Measurements from ENCODE around the gene GBP4.
"Not testable (repeated sequence)": the region's sequence is repeated elsewhere in the genome, so short reads cannot be mapped to it uniquely, and the experiment has no call there.

Gene GBP4, protein sequence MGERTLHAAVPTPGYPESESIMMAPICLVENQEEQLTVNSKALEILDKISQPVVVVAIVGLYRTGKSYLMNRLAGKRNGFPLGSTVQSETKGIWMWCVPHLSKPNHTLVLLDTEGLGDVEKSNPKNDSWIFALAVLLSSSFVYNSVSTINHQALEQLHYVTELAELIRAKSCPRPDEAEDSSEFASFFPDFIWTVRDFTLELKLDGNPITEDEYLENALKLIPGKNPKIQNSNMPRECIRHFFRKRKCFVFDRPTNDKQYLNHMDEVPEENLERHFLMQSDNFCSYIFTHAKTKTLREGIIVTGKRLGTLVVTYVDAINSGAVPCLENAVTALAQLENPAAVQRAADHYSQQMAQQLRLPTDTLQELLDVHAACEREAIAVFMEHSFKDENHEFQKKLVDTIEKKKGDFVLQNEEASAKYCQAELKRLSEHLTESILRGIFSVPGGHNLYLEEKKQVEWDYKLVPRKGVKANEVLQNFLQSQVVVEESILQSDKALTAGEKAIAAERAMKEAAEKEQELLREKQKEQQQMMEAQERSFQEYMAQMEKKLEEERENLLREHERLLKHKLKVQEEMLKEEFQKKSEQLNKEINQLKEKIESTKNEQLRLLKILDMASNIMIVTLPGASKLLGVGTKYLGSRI

DNA sequence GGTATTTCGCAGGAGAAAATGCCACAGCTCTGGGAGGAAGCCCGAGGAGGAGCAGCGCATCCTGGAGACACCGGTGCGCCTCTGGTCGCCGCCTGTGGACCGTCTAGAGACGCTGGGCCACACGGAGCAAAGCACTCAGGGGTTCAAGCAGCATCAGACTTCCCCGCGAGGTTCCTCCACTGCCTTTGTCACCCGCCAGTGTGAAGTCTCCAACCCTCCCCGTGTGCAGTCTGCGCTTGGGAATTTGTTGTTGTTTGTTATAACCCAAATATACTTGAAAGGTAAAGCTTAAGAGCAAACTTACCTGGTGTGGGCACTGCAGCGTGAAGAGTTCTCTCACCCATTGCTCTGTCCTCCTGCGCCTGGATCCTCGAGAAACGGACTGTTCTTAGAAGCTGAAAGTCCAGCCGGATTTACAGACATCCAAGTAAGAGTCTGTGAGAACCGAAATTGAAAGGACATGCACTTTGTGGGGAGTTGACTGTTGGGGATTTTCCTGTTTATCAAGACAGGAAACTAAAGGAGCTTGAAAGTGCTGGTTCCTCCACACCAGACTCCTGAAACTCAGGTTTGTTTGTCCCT is at the start of gene GBP4:
Gene GBP4, minus strand, starts transcription at position 452 of the 582 bp plus-strand sequence. Its CDS starts 108 bp downstream, at position 344.
- no peak for DNase-seq (ENCODE audit: low read depth, low spot score)

DNA sequence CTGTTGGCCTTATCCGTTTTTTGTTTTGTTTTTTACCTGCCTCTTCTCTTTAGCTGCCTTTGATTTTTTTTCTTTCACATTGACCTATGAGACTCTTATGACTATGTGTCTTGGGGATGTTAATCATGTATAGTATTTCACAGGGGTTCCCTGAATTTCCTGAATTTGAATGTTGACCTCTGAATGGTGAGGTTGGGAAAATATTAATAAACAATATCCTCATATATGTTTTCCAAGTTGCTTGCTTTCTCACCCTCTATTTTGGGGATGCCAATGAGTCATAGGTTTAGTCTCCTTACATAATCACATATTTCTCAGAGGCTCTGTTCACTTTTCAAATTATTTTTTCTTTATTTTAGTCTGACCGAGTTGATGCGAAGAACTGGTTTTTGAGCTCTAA is 44.3 kb upstream of the GBP4 start:
- no peak for DNase-seq (ENCODE audit: low read depth, low spot score)

DNA sequence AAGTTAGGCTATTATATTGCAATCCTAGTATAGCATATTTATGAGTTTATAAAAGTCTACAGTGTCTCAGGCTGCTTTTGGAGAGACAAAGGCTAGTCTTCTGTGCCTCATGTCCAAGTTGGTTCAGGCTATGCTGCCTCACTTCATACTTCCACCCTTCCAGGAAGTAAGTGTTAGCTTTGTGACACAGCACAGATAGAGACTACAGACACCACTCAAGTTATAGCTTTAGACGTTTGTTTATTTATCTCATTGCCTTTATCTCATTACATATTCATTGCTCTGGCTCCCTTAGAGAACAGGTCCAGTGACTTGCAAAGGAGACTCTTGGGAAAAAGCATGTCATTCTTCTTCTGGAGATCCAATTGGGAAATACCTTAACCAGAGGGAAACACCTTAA is 22.6 kb upstream of the GBP4 start:
- DNase-seq (ENCODE audit: low read depth, low spot score): no peak

DNA sequence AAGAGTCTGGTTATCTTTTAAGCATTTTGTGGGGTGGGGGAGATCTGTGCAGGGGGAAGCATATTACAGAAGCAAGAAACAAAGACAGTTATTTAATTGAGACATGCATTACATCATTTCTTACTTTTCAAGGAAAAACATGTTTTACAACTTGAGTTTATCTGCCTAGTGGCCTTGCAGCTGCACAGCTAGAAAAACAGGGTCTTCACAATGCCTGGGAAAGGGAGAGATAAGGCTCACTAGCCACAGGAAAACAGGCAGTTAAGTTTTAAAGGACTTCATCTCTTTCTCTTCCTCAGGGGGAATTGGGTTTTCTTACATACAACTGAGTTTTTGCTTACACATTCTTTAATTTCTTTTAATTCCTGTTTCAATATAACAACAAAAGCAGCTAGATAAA is 21.1 kb upstream of the GBP4 start:
- DNase-seq (ENCODE audit: low read depth, low spot score): not testable (repeated sequence)

DNA sequence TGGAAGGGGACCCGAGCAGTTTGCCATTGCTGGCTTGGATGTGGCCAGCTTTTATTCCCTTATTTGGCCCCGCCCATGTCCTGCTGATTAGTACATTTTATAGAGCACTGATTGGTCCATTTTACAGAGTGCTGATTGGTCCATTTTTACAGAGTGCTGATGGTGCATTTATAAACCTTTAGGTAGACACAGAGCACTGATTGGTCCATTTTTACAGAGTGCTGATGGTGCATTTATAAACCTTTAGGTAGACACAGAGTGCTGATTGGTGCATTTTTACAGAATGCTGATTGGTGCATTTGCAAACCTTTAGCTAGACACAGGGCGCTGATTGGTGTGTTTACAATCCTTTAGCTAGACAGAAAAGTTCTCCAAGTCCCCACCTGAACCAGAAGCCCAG is 20.2 kb upstream of the GBP4 start:
- DNase-seq (ENCODE audit: low read depth, low spot score): not testable (repeated sequence)

DNA sequence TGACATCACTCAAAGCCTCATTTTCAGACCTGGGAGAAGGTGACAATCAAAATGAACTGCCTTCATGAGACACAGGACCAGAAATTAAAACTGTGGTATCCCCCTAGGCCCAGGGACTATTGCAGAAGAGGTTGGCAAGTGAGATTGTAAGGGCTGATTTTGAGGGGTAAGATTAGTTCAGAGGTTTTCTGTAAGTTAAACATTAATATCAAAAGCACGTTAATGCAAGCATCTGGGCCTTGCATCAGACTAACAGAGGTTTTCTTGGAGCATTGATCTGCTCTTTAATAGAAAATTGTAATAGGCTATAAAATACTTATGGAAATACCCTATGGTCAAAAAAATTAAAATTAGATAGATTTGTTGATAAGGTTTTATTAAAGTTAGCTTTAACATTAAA is 14.6 kb upstream of the GBP4 start:
- DNase-seq (ENCODE audit: low read depth, low spot score): no peak

DNA sequence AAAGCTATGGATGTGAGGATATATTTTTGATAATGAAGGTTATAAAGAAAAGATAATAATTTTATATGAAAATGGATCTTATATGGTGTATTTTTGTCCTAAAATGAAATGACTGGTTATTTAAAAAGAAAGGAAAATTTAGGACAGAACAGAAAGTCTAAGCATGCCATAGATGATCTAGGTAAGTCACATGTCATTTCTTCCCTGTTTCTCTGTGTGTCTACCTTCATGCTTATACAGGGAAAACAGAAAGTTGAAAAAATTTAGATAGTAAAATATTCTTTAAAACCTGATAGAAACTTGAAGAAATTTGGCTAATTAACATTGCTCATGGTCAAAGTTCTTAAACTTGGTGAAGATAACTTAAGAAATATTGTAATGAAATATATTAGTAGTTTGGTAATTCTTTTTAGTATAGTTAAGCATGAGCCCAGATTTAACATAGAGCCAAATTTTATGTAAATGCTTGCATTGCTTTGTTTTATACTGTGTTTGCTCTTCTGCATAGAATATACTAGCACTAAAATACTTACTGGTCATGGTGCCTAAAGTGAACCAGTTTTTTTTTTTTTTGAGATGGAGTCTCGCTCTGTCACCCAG is 12.4 kb upstream of the GBP4 start:
- DNase-seq (ENCODE audit: low read depth, low spot score): no peak

DNA sequence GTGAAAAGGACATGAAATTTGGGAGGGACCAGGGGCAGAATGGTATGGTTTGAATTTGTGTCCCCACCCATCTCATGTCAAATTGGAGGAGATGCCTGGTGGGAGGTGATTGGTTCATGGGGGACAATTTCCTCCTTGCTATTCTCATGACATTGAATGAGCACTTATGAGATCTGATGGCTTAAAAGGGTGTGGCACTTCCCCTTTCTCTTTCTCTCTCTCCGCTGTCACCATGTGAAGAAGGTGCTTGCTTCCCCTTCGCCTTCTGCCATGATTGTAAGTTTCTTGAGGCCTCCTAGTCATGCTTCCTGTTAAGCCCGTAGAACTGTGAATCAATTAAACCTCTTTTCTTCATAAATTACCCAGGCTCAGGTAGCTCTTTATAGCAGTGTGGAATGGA is 7.6 kb upstream of the GBP4 start:
- DNase-seq (ENCODE audit: low read depth, low spot score): no peak

DNA sequence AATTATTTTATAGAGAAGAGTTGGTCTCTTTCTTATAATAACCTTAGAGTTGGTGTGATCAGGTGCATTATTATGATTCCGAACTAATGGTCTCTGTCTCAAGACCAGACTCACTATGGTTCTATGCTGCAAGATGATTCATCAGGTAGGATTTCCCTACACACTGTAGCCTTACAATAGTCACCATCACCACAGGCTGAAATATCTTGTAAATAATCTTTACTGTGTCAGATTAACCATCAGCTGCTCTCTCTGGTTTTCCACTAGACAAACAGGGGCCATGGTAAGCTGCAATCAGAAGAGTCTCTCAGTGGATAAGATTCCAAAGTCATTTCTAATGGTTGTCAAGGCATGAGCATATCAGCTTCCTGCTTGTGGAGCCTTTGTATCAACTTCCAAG is 4.4 kb upstream of the GBP4 start:
- no peak for DNase-seq (ENCODE audit: low read depth, low spot score)

DNA sequence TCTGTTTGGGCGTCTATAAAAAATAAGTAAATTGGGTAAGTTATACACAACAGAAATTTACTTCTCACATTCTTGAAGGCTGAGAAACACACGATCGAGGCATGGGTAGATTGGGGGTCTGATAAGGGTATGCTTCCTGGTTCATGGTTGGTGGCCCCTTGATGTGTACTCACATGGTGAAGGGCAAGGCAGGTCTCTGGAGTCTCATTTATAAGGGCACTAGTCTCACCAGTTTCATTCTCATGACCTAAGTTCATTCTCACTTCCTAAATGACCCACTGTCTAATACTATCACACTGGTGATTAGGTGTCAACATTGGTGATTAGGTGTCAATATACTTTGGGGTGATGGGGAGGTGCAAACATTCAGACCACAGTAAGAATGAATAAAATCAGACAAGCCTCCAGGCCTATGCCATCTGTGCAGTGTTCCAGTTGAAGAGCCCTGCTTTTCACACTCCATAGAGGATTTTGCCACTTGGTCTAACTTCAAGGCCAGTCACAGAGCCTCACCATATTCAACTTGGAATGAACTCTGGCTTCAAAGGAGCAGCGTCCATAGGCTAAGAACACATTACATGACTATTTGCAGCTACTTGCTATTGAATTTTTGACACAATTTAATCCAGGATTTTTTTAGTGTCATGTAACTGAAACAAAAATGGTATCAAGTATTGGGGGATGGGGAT is 2.5 kb upstream of the GBP4 start:
- DNase-seq (ENCODE audit: low read depth, low spot score): no peak

DNA sequence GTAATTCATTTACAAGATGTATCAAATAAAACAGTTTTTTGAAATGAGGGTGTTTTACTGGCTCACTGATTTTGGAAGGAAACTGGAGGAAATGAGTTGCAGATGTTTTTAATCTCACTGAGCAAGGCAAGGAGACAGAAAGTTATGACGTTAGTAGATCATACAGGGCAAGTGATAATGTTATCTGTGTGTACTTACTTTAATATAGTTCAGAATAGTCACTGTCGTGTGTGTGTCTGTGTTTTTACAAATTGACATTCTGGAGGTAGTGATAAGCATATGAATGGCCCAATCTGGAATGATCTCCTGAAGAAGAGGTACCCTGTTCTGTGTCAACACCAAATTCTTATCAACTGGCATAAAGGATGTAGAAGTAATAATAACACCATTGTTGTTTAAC is 1.9 kb upstream of the GBP4 start:
- DNase-seq (ENCODE audit: low read depth, low spot score): no peak

DNA sequence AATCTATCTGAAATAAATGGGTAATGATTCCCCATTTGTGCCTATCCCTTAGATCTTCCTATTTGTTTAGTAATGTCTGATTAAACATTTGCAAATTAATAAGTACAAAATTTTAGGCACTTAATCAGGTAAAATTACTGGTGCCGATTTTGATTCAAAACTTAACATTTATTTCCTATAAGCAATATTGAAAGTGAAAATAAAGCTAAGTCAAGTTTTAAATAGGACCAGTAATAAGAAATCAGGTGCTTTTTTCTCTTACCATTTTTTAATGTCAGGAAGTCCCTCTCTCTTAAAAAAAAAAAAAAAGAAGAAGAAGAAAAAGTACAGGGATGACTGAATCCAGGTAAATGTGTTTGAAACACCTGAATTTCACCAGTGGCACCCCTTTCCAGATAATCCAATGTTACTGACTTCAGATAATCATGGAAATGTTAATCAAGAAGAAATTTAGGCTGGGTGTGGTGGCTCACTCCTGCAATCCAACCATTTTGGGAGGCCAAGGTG is 836 bp upstream of the GBP4 start:
- no peak for DNase-seq (ENCODE audit: low read depth, low spot score)

DNA sequence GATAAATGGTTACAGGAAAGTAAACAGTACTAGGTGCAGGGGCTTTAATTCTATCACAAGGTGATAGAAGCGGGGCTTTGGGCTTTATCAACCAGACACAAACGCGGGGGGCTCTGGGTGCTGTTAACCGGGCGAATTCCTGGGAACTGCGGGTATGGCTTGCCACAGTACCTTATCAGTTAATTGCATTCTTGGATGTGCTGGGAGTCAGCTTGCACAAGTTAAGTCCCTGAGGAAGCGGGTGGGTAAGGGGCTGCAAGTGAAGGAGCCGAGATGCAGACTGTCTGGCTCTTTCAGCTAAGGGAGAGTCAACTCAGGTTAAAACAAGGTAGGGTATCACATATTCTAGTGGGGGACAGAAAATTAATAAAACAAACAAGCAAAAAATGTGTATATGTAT is 661 bp downstream of the GBP4 start:
- no peak for DNase-seq (ENCODE audit: low read depth, low spot score)

DNA sequence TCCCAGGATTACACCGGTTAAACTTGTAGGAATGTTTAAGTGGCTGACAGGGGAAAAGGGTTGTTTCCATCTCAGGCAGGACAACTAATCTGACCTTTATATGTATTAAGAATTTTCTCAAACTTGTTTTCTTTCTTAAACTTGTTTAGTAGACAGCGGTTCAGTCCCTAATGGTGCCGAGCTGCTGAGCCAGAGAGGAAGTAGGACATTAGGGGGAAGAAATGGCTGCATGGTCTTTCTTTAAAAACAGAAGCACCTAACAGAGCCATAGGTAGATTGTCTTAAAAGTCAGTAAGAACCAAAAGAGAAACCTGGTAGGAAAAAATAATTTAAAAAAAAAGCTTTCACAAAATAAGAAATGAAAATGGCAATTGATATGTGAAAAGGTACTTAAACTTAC is 3.3 kb downstream of the GBP4 start:
- DNase-seq (ENCODE audit: low read depth, low spot score): no peak

DNA sequence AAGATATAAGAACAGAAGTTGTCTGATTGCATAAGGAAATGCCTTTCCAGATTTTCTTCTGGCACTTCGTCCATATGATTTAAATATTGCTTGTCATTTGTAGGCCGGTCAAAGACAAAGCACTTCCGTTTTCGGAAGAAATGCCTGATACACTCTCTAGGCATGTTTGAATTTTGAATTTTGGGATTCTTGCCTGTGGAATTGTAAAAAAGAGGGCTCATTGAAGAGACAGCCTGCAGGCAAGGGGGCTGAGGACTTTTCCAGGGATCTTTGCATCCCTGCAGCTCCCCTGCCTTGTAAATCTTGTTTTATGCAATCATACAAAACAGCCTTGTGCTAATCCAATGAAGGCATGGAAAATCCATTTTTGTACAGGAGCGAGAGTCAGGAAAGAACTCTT is 7.4 kb downstream of the GBP4 start:
- no peak for DNase-seq (ENCODE audit: low read depth, low spot score)

DNA sequence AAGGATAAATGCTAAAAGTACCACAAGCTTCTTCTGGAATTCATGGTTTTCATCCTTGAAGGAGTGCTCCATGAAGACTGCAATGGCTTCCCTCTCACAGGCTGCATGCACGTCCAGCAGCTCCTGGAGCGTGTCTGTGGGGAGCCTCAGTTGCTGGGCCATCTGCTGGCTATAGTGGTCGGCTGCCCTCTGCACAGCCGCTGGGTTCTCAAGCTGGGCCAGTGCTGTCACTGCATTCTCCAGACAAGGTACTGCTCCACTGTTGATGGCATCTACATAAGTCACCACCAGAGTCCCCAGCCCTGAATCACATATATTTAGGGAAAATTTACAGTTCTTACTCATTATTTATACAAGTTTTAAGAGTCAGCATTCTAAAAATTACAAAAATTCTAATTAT is 8.7 kb downstream of the GBP4 start:
- no peak for DNase-seq (ENCODE audit: low read depth, low spot score)

DNA sequence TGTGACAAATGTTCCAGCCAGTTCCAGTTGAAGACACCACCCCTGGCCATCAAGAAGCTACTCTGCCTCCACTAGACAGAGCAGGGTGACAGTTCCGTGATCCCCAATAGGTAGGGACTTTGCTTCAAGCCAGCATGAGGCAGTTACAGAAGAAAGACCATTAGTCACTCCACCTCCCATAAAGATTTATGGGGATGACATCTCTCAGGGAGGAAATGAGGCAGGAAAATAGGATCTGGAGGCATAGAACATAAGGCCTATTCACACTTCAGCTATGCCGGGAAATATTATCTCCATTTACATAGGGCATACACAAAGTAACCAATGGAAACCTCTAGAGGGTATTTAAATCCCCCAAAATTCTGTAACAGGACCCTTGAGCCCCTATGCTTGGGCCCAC is 19.4 kb downstream of the GBP4 start:
- DNase-seq (ENCODE audit: low read depth, low spot score): no peak

DNA sequence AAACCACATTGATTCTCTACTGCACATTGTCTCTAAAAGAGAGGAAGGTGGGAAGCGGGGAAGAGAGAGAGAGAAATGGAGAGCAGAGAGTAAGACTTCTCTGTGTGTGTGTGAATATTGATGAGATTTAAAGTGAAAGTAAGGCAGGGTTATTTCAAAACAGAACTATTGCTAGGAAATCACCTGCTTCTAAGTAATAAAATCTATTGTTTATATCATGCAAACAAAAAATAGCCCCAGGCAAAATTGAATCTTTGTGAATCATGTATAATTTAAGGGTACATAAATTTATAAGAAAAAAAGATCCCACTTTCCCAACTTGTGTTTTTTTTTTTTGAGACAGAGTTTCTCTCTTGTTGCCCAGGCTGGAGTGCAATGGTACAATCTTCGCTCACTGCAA is 21.8 kb downstream of the GBP4 start:
- DNase-seq (ENCODE audit: low read depth, low spot score): no peak

DNA sequence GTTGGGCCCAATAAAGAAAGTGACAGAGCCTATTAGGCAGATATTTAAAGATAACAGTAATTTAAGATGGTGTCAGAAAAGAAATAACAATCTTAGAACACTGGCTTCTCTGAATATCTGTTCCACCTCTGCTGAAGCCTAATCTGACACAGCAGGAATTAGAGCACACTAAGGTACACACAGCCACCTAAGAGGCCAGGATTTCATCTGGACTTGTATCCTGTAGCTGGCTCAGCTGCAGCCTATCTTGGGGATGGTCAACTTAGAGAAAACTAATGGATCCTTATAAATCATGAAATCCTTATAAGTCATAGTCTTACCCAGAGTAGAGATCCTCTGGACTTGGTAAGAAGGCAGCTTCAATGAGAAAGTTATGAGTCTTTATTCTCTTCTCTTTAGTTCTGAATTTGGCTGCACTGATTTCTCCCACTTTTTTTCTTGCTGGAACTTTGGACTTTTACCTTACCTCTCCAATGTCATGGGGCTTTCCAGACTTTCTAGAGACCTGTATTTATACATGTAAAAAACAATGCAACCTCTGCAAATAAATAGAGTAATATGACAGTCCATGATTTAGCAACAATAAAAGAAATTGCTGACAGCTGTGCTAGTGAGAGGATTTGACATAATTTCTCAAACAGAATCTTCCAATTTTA is 23.0 kb downstream of the GBP4 start, which contains the start of gene GBP7:
Gene GBP7, minus strand, starts transcription at position 403 of the 656 bp plus-strand sequence. CDS start 4,068 bp downstream, outside the sequence.
- no peak for DNase-seq (ENCODE audit: low read depth, low spot score)

DNA sequence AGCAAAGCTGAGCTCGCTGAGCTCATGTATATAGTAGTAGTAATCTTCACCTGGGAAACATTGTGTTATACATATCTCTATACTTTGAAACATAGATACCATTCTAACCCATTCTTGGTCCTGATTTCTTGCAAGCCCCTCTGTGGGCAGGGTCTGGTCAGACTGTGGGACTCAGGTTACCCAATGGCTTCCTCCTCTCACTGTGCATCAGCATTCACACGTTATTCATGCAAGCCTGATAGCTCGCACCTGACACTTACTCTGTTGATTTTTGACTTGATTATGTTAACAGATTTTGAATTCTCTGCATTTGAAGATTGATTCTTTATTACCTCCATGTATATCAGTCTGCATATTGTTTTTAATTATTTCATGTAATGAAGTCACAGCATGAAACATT is 24.3 kb downstream of the GBP4 start:
- DNase-seq (ENCODE audit: low read depth, low spot score): no peak

DNA sequence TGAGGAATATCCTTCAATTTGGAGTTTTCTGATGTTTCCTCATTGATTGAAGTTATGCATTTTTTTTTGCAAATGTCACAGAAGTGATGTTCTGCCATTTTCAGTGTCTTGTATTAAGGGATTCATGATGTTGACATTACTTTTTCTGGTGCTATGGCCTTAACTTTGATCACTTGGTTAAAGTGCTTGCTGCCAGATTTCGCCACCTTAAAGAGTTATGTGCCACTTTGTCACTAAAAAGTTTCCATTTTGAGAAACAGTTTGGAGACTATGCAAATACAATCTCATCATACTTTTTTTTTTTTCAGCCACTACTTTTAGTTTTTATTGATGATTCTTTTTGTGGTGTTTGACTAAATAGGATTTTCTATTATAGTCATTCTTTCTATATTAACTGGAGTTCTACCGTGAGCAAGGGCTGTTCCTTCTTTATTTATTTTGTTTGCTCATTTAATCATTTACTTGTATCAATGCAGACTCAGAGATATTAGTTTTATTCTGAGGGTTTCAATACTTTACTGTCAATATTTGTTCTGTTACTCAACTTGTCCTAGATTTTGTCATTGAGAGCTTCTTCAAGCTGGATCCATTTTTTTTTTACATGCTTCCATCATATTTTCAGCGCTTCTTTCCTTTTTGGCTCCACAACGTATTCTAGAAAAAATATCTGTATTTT is 26.1 kb downstream of the GBP4 start:
- no peak for DNase-seq (ENCODE audit: low read depth, low spot score)
